Vagina (tissue), 2 donors: ENCODE results near the gene LRAT.

ENCODE experiments used
- POLR2A ChIP-seq, 2 donors: fragments of 450-650 bp; IDR thresholded peaks; one replicate each; pipeline ENCODE4 v1.6.1; 2017; ENCODE audit warnings: antibody characterized with exemption in 2 of 2, mild to moderate bottlenecking in 2 of 2, moderate library complexity in 2 of 2
- POLR2AphosphoS5 ChIP-seq, 2 donors: sonication (generic); formaldehyde crosslinking; IDR thresholded peaks; one replicate each; pipeline ENCODE4 v1.9.0; 2017; ENCODE audit warnings: antibody characterized with exemption in 2 of 2, mild to moderate bottlenecking in 2 of 2, low read depth in 1 of 2; ENCODE audit not compliant: insufficient read depth in 1 of 2
- TF ChIP-seq, protein P1 (sequence below), 3 experiments: fragments of 450-650 bp in 2 of 3; fragments of 200-600 bp in 1 of 3; sonication (generic) in 1 of 3; IDR thresholded peaks; one replicate each; pipeline ENCODE4 v1.5.1; 2017 to 2019; ENCODE audit warnings: antibody characterized with exemption in 3 of 3, mild to moderate bottlenecking in 2 of 3, moderate library complexity in 2 of 3

DNA sequence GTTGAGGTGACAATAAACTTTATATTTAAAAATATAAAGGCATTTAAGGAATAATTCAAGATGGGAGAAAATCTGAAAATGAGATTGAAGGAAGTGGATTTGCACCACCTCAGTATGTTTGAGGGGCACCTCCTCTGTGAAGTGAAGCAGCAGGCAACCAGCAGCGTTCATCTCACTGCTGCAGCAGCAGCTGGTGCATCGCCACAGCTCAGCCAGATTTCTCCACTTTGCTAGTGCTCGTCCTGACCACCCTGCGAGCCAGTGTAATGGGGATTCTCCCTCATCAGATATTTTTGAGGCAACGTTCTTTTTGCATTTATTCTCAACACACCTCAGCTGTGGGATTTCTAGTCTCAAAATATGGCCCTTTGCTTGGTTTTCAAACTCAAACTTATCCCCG, 13.9 kb downstream of the LRAT start:
- TF ChIP-seq, protein P1, sequence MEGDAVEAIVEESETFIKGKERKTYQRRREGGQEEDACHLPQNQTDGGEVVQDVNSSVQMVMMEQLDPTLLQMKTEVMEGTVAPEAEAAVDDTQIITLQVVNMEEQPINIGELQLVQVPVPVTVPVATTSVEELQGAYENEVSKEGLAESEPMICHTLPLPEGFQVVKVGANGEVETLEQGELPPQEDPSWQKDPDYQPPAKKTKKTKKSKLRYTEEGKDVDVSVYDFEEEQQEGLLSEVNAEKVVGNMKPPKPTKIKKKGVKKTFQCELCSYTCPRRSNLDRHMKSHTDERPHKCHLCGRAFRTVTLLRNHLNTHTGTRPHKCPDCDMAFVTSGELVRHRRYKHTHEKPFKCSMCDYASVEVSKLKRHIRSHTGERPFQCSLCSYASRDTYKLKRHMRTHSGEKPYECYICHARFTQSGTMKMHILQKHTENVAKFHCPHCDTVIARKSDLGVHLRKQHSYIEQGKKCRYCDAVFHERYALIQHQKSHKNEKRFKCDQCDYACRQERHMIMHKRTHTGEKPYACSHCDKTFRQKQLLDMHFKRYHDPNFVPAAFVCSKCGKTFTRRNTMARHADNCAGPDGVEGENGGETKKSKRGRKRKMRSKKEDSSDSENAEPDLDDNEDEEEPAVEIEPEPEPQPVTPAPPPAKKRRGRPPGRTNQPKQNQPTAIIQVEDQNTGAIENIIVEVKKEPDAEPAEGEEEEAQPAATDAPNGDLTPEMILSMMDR (IDR thresholded peaks at IDR 0.05), result no peak
- no peak for TF ChIP-seq POLR2AphosphoS5 (IDR thresholded peaks at IDR 0.05; ENCODE audit: insufficient read depth in 1 of 2, low read depth in 1 of 2)
- TF ChIP-seq POLR2A (IDR thresholded peaks at IDR 0.05), result no peak
